HG02981 (cell line): ENCODE results near the gene KLHL41.
A peak's percentile ranks its signal among the peaks of the same experiment; 100 is the strongest.
"Not testable (repeated sequence)": the region's sequence is repeated elsewhere in the genome, so short reads cannot be mapped to it uniquely, and the experiment has no call there.

Experiments used
- ATAC-seq: cut with Tn5 transposase; IDR thresholded peaks from one replicate; pipeline ENCODE4 v1.9.1; 2021; ENCODE audit warnings: mild to moderate bottlenecking, moderate library complexity; ENCODE audit not compliant: unreplicated experiment

Gene KLHL41

GRCh38 chr2:169571571-169571970 is 62.1 kb downstream of the KLHL41 start:
- no peak for ATAC-seq

- no peak for ATAC-seq
These were observed 62.7 kb downstream of the KLHL41 start for GRCh38 chr2:169572189-169572588.

GRCh38 chr2:169572821-169573159 is 63.3 kb downstream of the KLHL41 start:
- ATAC-seq = no peak

GRCh38 chr2:169573160-169573973 is 63.9 kb downstream of the KLHL41 start, which contains the start of gene FASTKD1:
TSS of gene FASTKD1 (minus strand) at chr2:169573865. CDS start at chr2:169572029, 1,836 bp downstream.
- peak; percentile 99 for ATAC-seq

GRCh38 chr2:169573974-169574299 is 64.4 kb downstream of the KLHL41 start:
- ATAC-seq = no peak

- not testable (repeated sequence) for ATAC-seq
These were observed 65.0 kb downstream of the KLHL41 start for GRCh38 chr2:169574539-169574938.

GRCh38 chr2:169575264-169575663 is 65.8 kb downstream of the KLHL41 start:
- not testable (repeated sequence) for ATAC-seq
